Mammary microvascular endothelial cell (primary cell): Measurements from ENCODE around the gene IRGC. TPM values are rescaled to one million over a fixed set of nuclear protein-coding genes. Genes with fewer than 3 reads are reported as not detected.

ENCODE experiments used
- total RNA-seq: library from RNA; depleted of rRNA; stranded (reverse); fragments of >200 nt; gene quantifications from 2 replicates; pipeline ENCODE4 v1.2.3, GENCODE V29; 2015

Gene IRGC
- total RNA-seq, result not detected in 2 replicates

GRCh38 chr19:43715776-43716175 lies at the start of gene IRGC:
TSS of gene IRGC (plus strand) at chr19:43716076. CDS start at chr19:43718559, 2,483 bp downstream.

GRCh38 chr19:43754503-43755255 lies 38.8 kb downstream of the IRGC start, which contains the start of gene SMG9:
TSS of gene SMG9 (minus strand) at chr19:43754962. CDS start at chr19:43750741, 4,221 bp downstream.

Other genes with a start within 250 kb of the IRGC start
- 2.9 and 5.4 TPM in 2 replicates for gene PHLDB3, start 211.3 kb upstream of the IRGC start, total RNA-seq
- 57.5 and 60.8 TPM in 2 replicates for gene ETHE1, start 188.9 kb upstream of the IRGC start, total RNA-seq
- 0.07 and 0.15 TPM in 2 replicates for gene ZNF575, start 182.9 kb upstream of the IRGC start, total RNA-seq
- gene XRCC1, start 140.5 kb upstream of the IRGC start, total RNA-seq, result 23.6 and 24.1 TPM in 2 replicates
- gene PINLYP, start 140.3 kb upstream of the IRGC start, total RNA-seq, result 0.44 and 1.00 TPM in 2 replicates
- 23.6 and 24.0 TPM in 2 replicates for gene IRGQ, start 119.9 kb upstream of the IRGC start, total RNA-seq
- 11.8 and 16.6 TPM in 2 replicates for gene ZNF576, start 119.5 kb upstream of the IRGC start, total RNA-seq
- gene SRRM5, start 104.0 kb upstream of the IRGC start, total RNA-seq, result 0.33 TPM in 1 of 2 replicates, not detected in the other
- 42.8 and 50.8 TPM in 2 replicates for gene ZNF428, start 96.4 kb upstream of the IRGC start, total RNA-seq
- gene CADM4, start 76.2 kb upstream of the IRGC start, total RNA-seq, result 1.1 and 1.6 TPM in 2 replicates
- gene PLAUR, start 45.9 kb upstream of the IRGC start, total RNA-seq, result 168 and 177 TPM in 2 replicates
- gene SMG9, start 38.9 kb downstream of the IRGC start, total RNA-seq, result 12.0 and 16.7 TPM in 2 replicates
- 1.3 and 3.2 TPM in 2 replicates for gene KCNN4, start 64.9 kb downstream of the IRGC start, total RNA-seq
- 2.4 and 3.9 TPM in 2 replicates for gene LYPD5, start 86.4 kb downstream of the IRGC start, total RNA-seq
- 2.5 and 2.7 TPM in 2 replicates for gene ZNF283, start 111.2 kb downstream of the IRGC start, total RNA-seq
- 1.3 and 3.4 TPM in 2 replicates for gene ZNF404, start 167.9 kb downstream of the IRGC start, total RNA-seq
- 4.3 and 6.8 TPM in 2 replicates for gene ZNF45, start 219.2 kb downstream of the IRGC start, total RNA-seq
- 2.4 and 3.3 TPM in 2 replicates for gene ZNF221, start 235.2 kb downstream of the IRGC start, total RNA-seq